ENCODE results near the gene INTS15. TPM values are rescaled to one million over a fixed set of nuclear protein-coding genes. Genes with fewer than 3 reads are reported as not detected.

Gene INTS15
- total RNA-seq, 1 donor from 2014 or later = 39.6 TPM

DNA sequence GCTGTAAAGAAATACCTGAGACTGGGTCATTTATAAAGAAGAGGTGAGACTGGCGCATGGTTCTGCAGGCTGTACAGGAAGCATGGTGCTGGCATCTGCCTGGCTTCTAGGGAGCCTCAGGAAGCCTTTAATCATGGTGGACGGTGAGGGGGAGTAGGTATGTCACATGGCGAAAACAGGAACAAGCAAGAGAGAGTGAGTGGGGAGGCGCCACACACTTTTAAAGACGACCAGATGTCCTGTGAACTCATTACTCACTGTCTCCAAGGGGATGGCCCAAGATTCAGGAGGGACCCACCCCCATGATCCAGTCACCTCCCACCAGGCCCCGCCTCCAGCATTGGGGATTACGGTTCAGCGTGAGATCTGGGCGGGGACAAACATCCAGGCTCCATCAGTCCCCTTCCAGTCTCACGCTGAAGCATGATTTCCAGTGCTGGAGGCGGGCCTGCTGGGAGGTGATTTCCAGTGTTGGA is 50.5 kb downstream of the INTS15 start:
- TF ChIP-seq, protein P1, sequence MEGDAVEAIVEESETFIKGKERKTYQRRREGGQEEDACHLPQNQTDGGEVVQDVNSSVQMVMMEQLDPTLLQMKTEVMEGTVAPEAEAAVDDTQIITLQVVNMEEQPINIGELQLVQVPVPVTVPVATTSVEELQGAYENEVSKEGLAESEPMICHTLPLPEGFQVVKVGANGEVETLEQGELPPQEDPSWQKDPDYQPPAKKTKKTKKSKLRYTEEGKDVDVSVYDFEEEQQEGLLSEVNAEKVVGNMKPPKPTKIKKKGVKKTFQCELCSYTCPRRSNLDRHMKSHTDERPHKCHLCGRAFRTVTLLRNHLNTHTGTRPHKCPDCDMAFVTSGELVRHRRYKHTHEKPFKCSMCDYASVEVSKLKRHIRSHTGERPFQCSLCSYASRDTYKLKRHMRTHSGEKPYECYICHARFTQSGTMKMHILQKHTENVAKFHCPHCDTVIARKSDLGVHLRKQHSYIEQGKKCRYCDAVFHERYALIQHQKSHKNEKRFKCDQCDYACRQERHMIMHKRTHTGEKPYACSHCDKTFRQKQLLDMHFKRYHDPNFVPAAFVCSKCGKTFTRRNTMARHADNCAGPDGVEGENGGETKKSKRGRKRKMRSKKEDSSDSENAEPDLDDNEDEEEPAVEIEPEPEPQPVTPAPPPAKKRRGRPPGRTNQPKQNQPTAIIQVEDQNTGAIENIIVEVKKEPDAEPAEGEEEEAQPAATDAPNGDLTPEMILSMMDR (IDR thresholded peaks at IDR 0.05; ENCODE audit: unreplicated experiment) = no peak
- H3K27ac Mint-ChIP-seq (ENCODE audit: unreplicated experiment) = peak overlapping the region; percentile 84
- DNase-seq (ENCODE audit: low spot score) = no peak
- H3K9me3 Mint-ChIP-seq (ENCODE audit: unreplicated experiment) = peaks cover 3% of the 10 kb centered on the region
- H3K36me3 Mint-ChIP-seq (ENCODE audit: low read depth, unreplicated experiment) = peaks cover 28% of the 10 kb centered on the region
- H3K4me3 Mint-ChIP-seq (ENCODE audit: unreplicated experiment) = peak overlapping the region; percentile 92
- peaks cover 32% of the 10 kb centered on the region for H3K4me1 Mint-ChIP-seq (ENCODE audit: unreplicated experiment)
- peaks cover 13% of the 10 kb centered on the region for H3K27me3 Mint-ChIP-seq (ENCODE audit: unreplicated experiment)

DNA sequence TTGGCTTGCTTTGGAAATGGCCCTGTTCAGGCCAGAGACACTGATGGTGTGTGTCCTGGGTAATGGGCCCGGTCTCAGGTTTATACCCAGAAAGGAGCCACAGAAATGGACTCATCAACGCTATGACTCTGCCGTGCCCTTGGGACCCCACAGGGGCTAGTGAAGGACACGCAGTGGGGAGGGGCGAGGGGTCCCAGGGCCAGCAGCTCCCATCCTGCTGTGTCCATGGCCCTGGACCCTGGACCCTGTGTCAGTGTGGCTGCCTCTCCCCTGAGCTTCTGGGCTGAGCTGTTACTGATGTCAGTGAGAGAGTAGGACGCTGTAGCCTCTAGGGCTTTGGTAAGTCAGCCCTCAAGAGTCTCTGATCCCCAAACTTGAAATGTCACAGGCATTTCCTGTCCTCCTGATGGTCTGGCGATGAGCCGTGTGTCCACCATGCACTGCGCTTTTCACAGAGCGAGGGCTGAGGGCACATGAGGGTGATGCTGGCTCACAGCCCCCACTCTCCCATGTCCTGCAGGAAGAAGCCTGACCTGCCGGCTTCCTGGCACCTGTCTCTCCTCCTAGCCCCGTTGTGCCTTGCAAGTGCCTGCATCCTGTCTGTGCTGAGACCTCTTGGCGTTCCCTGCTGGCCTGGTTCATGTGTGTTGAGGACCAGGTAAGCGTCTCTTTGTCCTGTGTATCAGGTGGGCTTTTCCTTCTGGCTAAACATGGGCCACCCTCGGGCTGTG is 51.6 kb downstream of the INTS15 start:
- Mint-ChIP-seq H3K27ac (ENCODE audit: unreplicated experiment) (peak overlapping the region; percentile 21), H3K4me1 (ENCODE audit: unreplicated experiment) (peaks cover 32% of the 10 kb centered on the region), H3K4me3 (ENCODE audit: unreplicated experiment) (no peak overlapping the region)

DNA sequence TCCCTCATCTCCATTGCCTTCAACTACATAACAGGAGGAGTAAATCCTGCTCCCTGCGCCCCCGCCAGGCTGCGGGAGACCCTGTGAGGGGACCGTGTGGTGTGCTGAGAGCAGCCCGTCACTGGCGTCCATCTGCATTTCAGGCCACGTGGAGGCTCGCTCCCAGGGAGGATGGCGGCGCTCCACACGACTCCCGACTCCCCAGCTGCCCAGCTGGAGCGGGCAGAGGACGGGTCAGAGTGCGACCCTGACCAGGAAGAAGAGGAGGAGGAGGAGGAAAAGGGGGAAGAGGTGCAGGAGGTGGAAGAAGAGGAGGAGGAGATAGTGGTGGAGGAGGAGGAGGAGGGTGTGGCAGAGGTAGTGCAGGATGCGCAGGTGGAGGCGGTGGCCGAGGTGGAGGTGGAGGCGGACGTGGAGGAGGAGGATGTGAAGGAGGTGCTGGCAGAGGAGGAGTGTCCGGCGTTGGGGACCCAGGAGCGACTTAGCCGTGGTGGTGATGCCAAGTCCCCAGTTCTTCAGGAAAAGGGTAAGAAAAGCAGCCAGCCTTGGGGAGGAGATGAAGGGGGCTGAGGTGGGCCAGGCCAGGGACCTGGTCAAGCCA is 52.5 kb downstream of the INTS15 start:
- peak overlapping the region; percentile 21 for H3K27ac Mint-ChIP-seq (ENCODE audit: unreplicated experiment)
- peaks cover 28% of the 10 kb centered on the region for H3K36me3 Mint-ChIP-seq (ENCODE audit: low read depth, unreplicated experiment)
- TF ChIP-seq, protein P1 (IDR thresholded peaks at IDR 0.05; ENCODE audit: unreplicated experiment) = no peak
- peaks cover 17% of the 10 kb centered on the region for H3K27me3 Mint-ChIP-seq (ENCODE audit: unreplicated experiment)
- H3K9me3 Mint-ChIP-seq (ENCODE audit: unreplicated experiment) = peaks cover 3% of the 10 kb centered on the region
- peaks cover 32% of the 10 kb centered on the region for H3K4me1 Mint-ChIP-seq (ENCODE audit: unreplicated experiment)
- no peak for DNase-seq (ENCODE audit: low spot score)
- no peak overlapping the region for H3K4me3 Mint-ChIP-seq (ENCODE audit: unreplicated experiment)

More for the DNA sequence above, 51.6 kb downstream of the INTS15 start:
- peaks cover 28% of the 10 kb centered on the region for H3K36me3 Mint-ChIP-seq (ENCODE audit: low read depth, unreplicated experiment)
- TF ChIP-seq, protein P1 (IDR thresholded peaks at IDR 0.05; ENCODE audit: unreplicated experiment) = no peak
- peaks cover 3% of the 10 kb centered on the region for H3K9me3 Mint-ChIP-seq (ENCODE audit: unreplicated experiment)
- DNase-seq (ENCODE audit: low spot score) = no peak
- peaks cover 15% of the 10 kb centered on the region for H3K27me3 Mint-ChIP-seq (ENCODE audit: unreplicated experiment)

DNA sequence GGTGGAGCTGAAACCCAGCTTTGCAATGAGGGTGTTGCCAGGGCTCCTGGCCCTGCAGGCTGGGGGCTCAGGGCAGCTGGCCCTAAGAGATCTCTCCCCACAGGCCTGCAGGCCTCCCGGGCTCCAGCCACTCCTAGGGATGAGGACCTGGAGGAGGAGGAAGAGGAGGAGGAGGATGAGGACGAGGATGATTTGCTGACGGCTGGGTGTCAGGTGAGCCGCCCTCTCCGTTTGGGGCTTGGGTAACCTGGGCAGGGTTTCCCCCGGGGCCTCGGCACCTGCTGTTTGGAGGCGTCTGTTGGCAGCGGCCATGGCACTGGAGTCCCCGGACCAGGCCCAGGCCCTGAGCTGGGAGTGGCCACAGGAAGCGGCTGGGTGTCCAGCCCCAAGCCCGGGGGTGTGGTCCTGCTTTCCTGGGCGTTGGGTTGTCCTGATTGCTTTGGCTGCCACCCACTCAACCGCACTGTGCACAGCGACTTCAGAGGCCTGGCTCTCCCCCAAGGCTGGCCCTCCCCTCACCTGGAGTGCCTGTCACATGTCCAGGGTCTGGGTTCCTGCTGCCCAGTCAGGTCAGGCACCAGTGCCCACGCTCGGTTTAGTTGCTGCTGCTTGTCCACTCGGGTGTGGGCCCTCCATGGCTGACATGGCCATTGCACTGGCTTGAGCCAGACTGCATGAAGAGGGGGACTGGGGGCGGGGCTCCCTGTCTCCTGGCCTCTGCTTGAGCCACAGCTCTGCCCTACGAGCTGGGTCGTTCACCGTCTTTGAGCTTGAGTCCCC is 53.2 kb downstream of the INTS15 start:
- TF ChIP-seq, protein P1 (IDR thresholded peaks at IDR 0.05; ENCODE audit: unreplicated experiment) = no peak
- peaks cover 17% of the 10 kb centered on the region for H3K27me3 Mint-ChIP-seq (ENCODE audit: unreplicated experiment)
- peaks cover 3% of the 10 kb centered on the region for H3K9me3 Mint-ChIP-seq (ENCODE audit: unreplicated experiment)
- H3K4me3 Mint-ChIP-seq (ENCODE audit: unreplicated experiment) = no peak overlapping the region
- H3K27ac Mint-ChIP-seq (ENCODE audit: unreplicated experiment) = no peak overlapping the region
- H3K4me1 Mint-ChIP-seq (ENCODE audit: unreplicated experiment) = peaks cover 29% of the 10 kb centered on the region
- peaks cover 28% of the 10 kb centered on the region for H3K36me3 Mint-ChIP-seq (ENCODE audit: low read depth, unreplicated experiment)
- no peak for DNase-seq (ENCODE audit: low spot score)
